NCI-H2107 treated with DMSO at 0.1 percent for 48 hours (cell line): ENCODE results near the gene KCNJ6.

Source experiments
- DNase-seq: peaks from one replicate; lab custom pipeline; 2025; ENCODE audit not compliant: unreplicated experiment; lab: John Stamatoyannopoulos, UW

Gene KCNJ6

GRCh38 chr21:37905291-37905690 lies 11.0 kb downstream of the KCNJ6 start:
- DNase-seq, result no peak

DNA sequence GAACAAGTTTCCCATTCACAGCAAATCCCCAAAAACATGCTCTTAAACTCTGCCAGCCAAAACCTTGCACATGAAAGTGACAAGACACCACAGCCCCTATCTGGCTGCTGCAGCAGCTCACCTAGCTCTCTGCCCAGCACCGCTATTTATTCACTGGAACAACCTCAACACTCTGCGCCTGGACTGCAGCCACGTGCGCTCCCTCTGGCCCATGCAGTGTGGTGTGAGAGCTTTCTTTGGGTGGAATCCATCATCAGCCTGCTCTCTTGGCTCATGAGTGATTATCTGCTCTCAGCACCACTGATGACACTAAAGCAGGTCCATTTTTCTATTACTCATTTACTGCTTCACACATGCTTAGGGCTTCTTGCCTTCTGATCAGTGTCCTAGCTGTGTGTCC lies 11.4 kb downstream of the KCNJ6 start:
- DNase-seq, result no peak

DNA sequence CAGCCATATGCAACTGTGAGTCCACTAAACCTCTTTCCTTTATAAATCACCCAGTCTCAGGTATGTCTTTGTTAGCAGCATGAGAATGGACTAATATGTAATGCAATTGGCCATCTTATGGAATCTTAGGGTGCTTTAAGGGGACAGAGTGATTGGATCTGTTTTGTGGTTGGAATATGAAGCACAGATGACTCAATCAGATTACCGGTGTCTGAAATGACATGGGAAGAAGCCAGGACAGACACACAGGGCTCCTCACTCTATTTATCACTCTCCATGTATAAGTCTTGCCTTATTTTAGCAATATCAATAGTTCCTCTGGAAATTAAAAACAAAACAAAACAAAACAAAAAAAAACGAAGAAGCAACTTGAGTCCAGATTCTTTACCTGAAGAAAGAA lies 12.9 kb downstream of the KCNJ6 start:
- DNase-seq, result no peak

DNA sequence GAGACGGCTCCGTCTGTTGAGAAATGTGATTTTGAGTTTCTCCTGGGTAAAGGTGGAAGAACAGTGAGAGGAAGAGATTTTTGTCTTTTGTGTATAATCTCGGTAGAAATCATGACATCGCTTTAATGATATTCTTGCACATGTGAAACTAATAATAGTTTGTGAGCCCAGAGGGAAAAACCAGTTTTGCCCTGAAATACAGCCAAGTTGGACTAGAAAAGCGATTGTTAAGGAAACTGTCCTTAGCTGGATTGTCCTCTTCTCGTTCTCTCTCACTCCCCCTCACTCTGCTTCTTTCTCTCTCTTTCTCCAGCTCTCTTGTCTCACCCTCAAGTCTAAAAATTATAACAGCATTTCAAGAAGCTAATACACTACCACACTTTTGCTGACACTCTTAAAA lies 17.1 kb downstream of the KCNJ6 start:
- DNase-seq, result no peak

- DNase-seq, result no peak
These were observed 19.5 kb downstream of the KCNJ6 start for GRCh38 chr21:37896788-37897187.

GRCh38 chr21:37891972-37892371 lies 24.3 kb downstream of the KCNJ6 start:
- DNase-seq, result no peak

GRCh38 chr21:37888659-37889058 lies 27.6 kb downstream of the KCNJ6 start:
- no peak for DNase-seq

DNA sequence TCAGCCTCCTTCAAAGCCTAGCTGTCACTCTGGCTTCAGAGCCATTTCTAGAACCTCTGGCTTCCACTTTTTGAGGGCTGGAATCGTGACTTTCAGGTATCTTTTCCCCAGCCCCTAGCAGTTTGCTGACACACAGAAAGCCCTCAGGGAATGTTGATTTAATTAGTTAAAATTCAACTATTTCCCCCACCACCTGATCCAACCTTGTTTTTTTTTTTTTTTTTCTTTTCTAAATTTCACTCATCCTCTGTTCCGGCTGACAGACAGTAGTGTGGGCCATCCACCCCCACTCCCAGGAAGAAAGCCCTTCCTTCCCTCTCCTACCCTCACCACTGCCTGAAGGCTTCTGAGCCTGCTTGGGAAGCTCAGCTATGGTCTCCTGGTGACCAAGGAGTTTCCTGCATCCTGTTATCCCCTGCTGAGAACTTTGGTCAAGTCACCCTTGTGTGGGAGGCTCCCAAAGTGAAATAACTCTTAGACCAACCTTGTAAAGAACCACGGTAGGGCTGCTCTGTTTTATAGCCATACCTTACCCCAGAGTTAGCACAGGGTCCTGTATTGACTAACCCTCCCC lies 29.4 kb downstream of the KCNJ6 start:
- no peak for DNase-seq

DNA sequence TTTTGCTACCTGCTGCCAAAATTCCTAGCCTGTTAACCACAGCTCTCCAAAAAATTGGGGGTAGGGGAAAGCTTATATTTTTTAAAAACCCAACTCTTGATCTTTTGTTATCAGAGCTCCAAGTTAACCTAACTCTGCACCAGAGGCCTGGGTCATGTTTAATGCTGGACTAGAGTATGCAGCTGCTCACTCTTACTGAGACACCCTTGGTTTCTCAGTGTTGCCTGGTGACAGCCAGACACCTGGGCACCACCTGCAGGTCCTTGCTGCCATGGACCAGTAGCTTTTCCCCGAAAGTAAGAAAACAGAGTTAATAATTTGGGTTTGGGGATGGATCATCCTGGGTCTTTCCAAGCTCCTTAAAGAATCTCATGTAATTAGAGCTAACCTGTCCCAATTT lies 30.1 kb downstream of the KCNJ6 start:
- DNase-seq, result no peak

- no peak for DNase-seq
These were observed 37.2 kb downstream of the KCNJ6 start for GRCh38 chr21:37878946-37879660.

GRCh38 chr21:37877888-37878684 lies 38.2 kb downstream of the KCNJ6 start:
- no peak for DNase-seq

DNA sequence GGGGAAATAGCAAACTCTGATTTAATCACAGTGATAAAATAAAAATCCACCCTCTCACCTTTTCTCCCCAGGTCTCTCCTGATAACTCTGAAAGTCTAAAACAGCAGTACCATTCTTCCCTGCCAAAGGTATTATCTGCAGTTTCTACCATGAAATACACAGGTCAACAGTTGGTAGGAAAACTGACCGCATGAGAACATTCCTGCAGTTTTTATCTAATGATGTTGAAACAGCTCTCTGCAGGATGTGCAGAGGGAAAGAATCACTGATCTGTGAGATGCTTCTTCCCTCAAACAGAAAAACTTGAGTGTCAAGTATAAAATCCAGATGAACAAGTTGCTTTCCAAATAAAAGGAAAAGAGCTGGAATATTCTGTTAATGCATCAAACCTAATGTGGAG lies 39.1 kb downstream of the KCNJ6 start:
- DNase-seq, result no peak

DNA sequence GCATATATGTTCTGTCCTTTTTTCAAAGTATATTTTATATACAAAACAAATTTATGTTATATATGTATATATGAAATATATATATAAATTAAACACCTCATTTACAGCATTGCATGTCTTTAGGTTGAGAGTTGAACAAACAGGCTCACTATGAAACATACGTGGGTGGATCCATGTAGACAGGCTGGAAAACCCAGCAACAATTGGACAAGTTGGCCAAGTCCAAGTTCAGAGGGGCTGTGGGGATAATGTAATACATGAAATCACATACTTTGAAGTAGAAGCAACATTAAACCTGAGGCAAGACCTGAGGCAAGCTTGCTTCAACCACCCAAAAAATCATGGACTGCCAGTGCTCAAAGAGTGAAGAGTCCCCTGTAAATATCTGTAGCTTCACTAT lies 39.7 kb downstream of the KCNJ6 start:
- DNase-seq, result no peak

DNA sequence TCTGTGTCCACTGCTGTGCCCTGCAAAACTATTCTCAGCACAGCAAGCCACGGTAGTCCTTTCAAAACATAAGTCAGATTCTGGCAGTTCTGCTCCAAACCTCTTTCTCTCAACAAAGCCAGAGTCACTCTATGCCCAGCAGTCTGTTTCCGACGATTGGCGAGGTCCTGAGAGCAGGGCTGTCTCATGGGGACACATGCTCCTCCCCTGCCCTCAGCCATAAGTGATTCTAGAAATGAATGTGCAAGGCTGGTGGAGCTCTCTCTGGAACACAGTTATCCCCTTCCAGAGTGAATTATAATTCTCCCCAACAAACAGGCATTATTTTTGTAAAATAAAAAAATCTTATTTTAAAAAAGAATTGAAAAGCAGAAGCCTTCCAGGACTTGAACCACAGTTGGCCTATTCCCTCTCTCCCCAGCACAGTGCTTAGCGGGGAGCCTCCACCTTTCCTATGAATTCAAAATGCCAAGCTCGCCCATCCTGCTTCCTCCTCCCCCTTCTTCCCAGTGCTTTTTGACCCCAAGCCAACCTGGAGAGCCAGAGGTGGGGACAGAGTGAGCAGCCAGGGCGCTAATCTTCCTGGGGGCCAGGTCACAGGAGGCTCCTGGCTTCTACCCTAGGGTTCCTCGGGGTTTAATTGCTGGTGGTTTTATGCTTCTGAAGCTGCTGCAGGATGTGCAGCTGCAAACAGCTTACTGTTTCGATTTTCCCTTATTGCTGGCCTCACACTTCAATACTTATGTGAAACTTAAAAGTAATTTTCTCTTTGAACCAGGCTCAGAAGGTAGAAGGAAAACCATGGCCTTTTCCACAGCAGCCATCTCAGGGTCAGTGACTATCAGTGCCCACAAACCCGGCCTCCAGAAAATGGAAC lies 41.1 kb downstream of the KCNJ6 start:
- no peak for DNase-seq

DNA sequence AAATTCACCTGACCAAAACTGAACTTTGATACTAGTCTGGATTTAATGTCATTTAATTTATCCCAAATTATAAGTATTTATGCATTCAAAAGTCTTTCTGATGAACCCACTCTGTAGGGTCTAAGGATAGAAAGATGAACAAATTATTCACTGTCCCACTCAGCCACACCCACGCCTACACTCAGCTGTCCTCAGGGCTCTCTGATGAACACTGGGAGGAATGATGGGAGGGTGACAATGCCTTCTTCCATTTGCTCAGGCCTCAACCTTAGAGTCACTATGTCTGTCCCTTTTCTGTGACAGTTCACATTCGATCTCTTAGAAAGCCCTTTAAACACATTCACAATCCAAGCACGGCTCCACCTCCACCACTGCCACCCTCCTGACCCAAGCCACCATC lies 41.8 kb downstream of the KCNJ6 start:
- DNase-seq, result no peak

- no peak for DNase-seq
These were observed 42.6 kb downstream of the KCNJ6 start for GRCh38 chr21:37873655-37874054.

DNA sequence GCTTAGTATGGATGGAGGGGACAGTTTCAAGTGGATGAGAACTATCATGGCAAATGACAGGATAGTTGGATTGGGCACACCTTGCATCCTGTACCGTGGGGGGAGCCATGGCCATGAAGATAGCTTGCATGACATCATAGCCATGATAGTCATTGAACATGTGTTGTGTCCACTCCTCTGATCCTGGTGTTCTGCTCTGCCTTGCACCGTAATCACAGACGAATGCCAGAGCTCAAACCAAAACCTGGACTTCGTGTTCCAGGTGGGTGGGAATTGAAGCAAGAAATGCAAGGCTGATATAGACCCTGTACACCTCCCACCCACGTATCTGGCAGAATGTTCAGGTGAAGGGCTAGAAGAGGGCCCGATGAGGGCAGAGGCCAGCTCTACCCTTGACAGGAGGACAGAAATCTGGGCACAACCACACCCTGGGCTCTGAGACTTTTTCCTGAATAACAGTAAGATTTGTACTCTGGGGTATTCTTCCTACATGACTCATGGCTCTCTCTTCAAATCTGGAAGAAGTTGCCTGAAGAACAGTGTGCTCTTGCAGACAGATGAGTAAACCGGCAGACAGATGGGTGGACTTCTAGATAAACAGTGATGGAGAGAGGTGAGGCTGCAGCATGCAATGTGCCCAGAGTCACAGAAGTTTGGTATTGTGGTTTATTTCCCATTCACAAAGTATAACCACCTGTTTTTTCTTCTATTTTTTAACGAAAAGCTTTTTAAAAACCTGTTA lies 45.0 kb downstream of the KCNJ6 start:
- DNase-seq, result no peak

DNA sequence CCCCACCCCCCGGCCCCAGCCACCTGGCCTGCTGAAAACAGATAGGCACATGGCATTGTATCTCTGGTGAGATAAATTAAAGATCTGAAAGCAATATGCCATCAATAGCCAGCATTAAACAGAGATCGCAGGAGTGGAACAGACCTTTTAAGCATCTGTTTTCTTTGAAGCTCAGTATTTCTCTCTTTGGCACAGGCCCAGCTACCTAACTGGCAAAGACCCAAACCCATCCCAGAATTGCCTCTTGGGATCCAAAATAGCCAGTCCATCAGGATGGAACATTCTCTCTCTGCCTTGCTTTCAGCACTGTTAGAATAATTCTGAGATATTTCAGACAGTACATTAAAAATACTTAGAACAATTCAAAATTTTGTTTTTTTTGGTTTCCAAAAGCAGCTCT lies 46.0 kb downstream of the KCNJ6 start:
- no peak for DNase-seq

DNA sequence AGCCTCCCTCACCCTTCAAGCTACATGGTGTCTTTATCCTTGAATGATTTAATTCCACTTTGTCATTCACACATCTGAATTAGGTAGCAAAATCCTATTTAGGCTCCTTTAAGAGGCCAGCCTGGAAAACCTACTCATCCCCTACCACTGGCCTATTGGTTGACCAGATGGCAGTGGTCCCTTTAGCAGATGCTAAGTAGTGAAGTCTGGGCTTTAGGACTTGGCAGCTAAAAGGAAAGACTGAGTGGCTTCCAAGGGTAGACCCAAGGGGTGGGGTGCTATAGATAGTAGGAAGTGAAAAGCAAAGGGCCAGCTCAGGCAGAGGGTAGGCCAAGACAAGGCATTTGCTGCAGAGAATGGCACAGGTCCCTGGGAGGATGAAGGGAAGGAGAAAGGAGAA lies 46.6 kb downstream of the KCNJ6 start:
- no peak for DNase-seq

DNA sequence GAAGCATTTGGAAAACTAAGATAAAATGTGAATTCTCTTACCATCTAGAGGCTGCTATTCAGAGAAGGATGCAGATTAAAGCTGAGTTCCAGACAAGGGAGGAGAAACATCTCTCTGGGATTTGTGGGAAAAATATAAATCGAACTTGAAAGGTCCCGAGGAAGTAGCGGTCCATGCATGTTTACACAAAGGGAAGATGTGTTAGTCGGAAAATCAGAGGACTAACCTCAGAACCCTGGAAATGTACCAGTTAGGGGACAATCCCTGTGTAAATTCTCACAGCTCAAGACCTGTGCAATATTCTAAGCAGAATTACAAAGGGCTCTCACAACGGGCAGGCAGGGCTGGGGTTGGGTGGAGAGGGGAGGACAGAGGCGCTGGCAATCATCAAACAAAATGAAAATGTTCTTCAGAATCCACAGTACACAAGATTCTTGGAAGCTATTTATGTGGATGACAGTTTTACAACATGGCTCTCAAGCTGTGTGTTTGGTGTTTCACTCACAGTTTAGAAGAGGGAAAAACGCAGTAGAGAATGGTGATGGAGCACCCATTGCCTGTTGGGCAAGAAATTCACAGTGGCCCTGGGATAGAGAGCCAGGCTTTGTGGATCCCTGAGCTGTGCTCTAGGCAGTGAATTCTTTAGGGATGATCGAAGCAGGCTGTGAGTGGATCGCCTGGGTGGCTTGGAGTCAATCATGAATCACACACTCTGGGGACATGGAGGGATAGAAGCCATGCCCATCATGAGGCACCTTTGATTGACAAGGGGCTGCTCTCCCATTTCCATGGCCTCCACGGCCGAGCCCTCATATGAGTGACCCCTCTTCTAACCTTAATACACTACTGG lies 47.6 kb downstream of the KCNJ6 start:
- no peak for DNase-seq
